ENCODE data around the gene SNCAIP.
"Not testable (repeated sequence)": the region's sequence is repeated elsewhere in the genome, so short reads cannot be mapped to it uniquely, and the experiment has no call there.

SNCAIP gene

DNA sequence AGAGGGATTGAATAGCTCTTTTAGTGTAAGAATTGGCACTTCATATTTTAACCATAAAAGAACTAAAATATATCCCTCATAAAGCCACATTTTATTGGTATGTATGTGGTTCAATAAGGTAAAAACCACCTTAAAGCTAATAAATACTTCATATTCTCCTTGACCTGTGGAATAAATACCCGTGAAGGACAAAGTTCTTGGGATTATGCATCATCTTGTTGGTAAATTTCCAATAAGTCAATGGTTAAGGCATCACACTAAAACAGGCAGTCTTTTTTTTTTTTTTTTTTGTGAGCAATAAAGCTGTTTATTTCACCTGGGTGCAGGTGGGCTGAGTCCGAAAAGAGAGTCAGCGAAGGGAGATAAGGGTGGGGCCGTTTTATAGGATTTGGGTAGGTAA, 161.9 kb downstream of the SNCAIP start:
- DNase-seq (ENCODE audit: insufficient read length) (no peak), FAIRE-seq (no peak)
- TF ChIP-seq TAF1 (IDR thresholded peaks at IDR 0.05; ENCODE audit: borderline replicate concordance, low read depth, low read length) (no peak), POLR2AphosphoS5 (IDR thresholded peaks at IDR 0.05; ENCODE audit: low read depth, low read length) (no peak), POLR2A (IDR thresholded peaks at IDR 0.05; ENCODE audit: low read depth, low read length) (no peak)

DNA sequence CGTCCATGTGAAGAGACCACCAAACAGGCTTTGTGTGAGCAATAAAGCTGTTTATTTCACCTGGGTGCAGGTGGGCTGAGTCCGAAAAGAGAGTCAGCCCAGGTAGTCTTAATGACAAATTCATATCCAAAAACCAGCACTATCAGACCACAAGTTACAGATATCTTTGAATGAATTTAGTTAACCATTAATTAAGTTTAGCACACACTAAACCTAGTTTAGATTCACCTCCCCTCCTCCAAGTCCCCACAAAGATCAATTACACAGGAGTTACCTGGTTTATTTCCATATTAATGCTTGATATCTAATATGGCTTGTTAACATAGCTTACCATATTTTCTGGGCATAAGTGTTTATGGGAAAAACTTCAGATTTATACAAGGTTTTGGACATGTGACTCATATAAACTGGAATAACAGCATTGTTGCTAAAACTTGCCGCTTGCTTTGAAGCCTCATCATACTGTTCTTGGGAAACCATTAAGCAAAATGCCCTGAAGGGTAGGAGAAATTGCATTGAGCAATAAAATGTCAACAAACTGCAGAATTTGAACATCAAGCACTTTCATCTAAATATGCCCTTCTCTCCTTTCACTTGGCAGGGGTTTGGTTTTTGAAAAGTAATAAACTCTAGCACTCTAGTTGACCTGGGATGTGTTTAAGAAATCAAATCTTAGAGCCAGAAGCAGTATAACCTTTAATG, 166.9 kb downstream of the SNCAIP start:
- FAIRE-seq: no peak
- no peak for DNase-seq (ENCODE audit: insufficient read length)

DNA sequence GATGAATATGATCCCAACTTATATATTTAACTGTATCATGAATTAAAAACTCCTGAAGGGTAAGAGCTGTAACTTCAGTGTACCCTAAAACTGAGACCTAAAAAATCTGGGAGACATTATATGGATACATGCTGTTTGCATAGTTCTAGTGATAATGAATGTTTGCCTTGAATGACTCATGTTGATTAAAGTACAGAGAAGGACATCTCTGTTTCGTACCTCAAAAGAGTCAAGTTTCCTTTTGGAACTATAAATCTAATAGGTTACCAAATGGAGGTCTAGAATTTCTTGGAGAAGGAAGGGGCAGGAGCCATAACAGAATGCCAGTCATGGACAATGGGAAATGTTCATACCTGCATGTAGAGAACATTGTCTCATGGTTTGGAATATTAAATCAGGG, 168.1 kb downstream of the SNCAIP start:
- no peak for TF ChIP-seq TAF1 (IDR thresholded peaks at IDR 0.05; ENCODE audit: borderline replicate concordance, low read depth, low read length)
- no peak for TF ChIP-seq POLR2AphosphoS5 (IDR thresholded peaks at IDR 0.05; ENCODE audit: low read depth, low read length)
- no peak for TF ChIP-seq POLR2A (IDR thresholded peaks at IDR 0.05; ENCODE audit: low read depth, low read length)
- no peak for FAIRE-seq
- DNase-seq (ENCODE audit: insufficient read length): no peak

More for the DNA sequence above, 166.9 kb downstream of the SNCAIP start:
- TF ChIP-seq TAF1 (IDR thresholded peaks at IDR 0.05; ENCODE audit: borderline replicate concordance, low read depth, low read length) (no peak), POLR2AphosphoS5 (IDR thresholded peaks at IDR 0.05; ENCODE audit: low read depth, low read length) (no peak), POLR2A (IDR thresholded peaks at IDR 0.05; ENCODE audit: low read depth, low read length) (no peak)

DNA sequence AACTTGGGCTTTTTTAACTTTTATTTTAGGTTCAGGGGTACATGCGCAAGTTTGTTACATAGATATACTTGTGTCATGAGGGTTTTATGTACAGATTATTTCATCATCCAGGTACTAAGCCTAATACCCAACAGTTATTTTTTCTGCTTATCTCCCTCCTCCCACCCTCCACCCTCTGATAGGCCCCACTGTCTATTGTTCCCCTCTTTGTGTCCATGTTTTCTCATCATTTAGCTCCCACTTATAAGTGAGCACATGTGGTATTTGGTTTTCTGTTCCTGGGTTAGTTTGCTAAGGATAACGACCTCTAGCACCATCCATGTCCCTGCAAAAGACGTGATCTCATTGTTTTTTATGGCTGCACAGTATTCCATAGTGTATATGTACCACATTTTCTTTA, 172.1 kb downstream of the SNCAIP start:
- FAIRE-seq: no peak
- no peak for DNase-seq (ENCODE audit: insufficient read length)
- TF ChIP-seq POLR2AphosphoS5 (IDR thresholded peaks at IDR 0.05; ENCODE audit: low read depth, low read length): no peak
- TF ChIP-seq TAF1 (IDR thresholded peaks at IDR 0.05; ENCODE audit: borderline replicate concordance, low read depth, low read length): no peak
- TF ChIP-seq POLR2A (IDR thresholded peaks at IDR 0.05; ENCODE audit: low read depth, low read length): no peak

DNA sequence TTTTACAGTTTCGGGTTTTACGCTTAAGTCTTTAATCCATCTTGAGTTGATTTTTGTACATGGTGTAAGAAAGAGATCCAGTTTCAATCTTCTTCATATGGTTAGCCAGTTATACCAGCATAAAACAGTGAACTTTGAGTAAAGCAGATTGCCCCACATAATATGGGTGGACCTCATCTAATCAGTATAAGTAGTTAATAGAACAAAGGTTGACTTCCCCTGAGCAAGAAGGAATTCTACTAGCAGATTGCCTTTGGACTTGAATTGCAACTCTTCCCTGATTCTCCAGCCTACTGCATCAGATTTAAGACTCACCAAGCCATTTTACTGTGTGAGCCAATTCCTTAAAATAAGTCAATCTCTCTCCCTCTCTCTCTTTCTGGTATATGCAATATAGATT, 173.2 kb downstream of the SNCAIP start:
- DNase-seq (ENCODE audit: insufficient read length) (no peak), FAIRE-seq (no peak)
- no peak for TF ChIP-seq POLR2AphosphoS5 (IDR thresholded peaks at IDR 0.05; ENCODE audit: low read depth, low read length)
- no peak for TF ChIP-seq POLR2A (IDR thresholded peaks at IDR 0.05; ENCODE audit: low read depth, low read length)
- TF ChIP-seq TAF1 (IDR thresholded peaks at IDR 0.05; ENCODE audit: borderline replicate concordance, low read depth, low read length): no peak

DNA sequence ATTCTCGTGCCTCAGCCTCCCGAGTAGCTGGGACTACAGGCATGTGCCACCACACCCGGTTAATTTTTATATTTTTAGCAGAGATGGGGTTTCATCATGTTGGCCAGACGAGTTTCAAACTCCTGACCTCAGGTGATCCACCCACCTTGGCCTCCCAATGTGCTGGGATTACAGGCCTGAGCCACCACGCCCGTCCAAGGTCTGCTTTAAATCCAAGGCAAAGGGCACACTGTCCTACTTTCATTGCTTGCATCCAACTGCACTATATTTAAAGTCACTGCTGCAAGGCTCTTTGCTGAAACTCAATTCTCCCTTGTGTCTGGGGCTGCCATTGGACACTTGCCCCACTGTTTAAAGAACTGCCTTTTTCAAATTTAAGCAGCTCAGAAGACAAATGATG, 174.6 kb downstream of the SNCAIP start:
- FAIRE-seq: not testable (repeated sequence)

DNA sequence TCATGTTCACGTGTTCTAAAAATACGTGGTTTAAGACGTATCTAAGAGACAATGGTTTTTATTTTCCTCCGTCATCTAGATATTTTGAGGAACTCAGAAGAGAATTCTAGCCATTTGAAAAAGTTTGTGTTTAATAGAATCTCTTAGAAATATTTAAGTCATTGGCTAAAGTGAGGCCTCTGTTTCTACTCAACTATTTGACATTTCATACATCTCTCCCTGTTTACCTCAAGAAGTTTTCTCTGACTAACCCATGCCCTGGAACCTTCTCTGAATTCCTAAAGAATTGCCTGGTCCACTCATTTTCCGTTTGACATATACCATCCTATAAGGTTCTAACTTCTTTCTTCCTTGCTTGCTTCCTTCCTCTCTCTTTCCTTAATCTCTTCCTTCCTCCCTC, 178.7 kb downstream of the SNCAIP start:
- TF ChIP-seq POLR2A (IDR thresholded peaks at IDR 0.05; ENCODE audit: low read depth, low read length): no peak
- TF ChIP-seq TAF1 (IDR thresholded peaks at IDR 0.05; ENCODE audit: borderline replicate concordance, low read depth, low read length): no peak
- TF ChIP-seq POLR2AphosphoS5 (IDR thresholded peaks at IDR 0.05; ENCODE audit: low read depth, low read length): no peak
- no peak for FAIRE-seq
- DNase-seq (ENCODE audit: insufficient read length): no peak

More for the DNA sequence above, 174.6 kb downstream of the SNCAIP start:
- DNase-seq (ENCODE audit: insufficient read length): not testable (repeated sequence)

DNA sequence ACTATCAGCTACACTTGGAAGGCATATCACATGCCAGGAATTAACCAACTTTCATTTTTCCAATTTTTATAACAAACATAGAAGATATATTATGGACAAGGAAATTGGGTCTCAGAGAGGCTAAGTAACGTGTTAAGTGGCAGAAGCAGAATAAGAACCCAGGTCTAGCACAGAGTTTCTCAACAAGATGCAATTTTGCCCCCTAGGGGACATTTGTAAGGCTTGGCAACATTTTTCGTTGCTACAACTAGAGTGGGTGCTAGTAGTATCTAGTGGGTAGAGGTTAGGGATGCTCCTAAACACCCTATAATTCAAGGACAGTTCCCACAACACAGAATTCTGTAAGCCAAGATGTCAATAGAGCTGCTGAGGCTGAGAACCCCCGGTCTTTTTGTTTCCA, 180.6 kb downstream of the SNCAIP start:
- TF ChIP-seq TAF1 (IDR thresholded peaks at IDR 0.05; ENCODE audit: borderline replicate concordance, low read depth, low read length): no peak
- TF ChIP-seq POLR2A (IDR thresholded peaks at IDR 0.05; ENCODE audit: low read depth, low read length): no peak
- TF ChIP-seq POLR2AphosphoS5 (IDR thresholded peaks at IDR 0.05; ENCODE audit: low read depth, low read length): no peak
- DNase-seq (ENCODE audit: insufficient read length) (no peak), FAIRE-seq (no peak)

DNA sequence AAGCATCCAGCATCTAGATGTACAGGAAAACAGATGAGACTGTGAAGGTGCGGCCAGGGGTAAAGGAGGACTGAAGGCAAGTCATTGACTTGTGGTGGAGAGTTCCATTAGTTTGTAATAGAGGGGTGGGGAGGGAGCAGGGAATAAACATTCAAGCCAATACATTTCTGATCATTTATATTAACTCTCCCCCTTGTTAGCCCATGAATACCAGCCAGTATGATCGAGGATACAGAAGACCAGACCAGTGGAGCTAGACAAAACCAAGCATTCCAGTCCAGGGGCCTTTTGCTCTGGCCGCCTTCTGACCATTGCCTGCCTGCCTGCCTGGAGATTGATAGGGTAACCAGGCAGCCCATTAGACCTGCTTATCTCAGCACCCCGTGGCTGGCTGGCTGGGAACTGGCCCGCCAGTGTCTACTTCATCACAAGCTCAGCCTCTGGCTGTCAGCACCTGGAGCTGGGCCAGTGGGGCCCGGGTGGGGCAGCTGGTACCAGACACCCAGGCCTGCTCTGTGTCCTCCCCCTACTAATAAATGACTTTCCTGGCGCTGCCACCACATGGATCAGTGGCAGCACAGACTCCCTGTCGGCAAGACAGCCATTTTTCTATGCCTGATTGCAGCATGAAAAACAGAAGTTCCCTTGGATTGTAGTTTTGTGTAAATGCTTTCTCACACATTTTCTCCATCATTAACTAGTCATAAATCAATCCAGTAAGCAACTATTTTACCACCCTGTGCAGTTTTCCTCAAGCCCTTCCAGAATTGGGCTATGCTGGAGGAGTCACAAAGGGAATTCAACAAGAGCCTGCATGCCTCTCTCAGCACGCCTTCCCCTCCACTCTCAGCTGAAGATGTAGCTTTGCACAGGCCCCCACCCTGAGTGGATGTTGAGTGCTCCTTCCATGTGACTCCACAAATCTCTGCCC, 181.3 kb downstream of the SNCAIP start:
- FAIRE-seq (no peak), DNase-seq (ENCODE audit: insufficient read length) (no peak)
- TF ChIP-seq POLR2AphosphoS5 (IDR thresholded peaks at IDR 0.05; ENCODE audit: low read depth, low read length) (no peak), POLR2A (IDR thresholded peaks at IDR 0.05; ENCODE audit: low read depth, low read length) (no peak), TAF1 (IDR thresholded peaks at IDR 0.05; ENCODE audit: borderline replicate concordance, low read depth, low read length) (no peak)

DNA sequence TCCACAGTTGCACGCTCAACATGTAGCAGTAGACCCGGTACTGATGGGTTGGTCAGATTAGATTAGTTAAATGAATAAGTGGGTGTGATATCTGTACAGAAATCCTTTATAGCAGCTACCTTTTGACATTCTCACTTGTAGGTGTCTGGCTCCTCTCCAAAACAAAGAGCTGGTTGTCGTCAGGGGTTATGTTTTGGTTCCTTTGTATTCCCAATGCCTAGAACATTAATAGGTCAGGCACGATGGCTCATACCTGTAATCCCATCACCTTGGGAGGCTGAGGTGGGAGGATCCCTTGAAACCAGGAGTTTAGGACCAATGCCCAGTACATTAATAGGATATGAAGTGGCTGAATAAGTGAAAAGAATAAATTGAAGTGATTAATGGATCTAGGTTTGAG, 182.1 kb downstream of the SNCAIP start:
- DNase-seq (ENCODE audit: insufficient read length) (no peak), FAIRE-seq (no peak)
- no peak for TF ChIP-seq TAF1 (IDR thresholded peaks at IDR 0.05; ENCODE audit: borderline replicate concordance, low read depth, low read length)
- TF ChIP-seq POLR2AphosphoS5 (IDR thresholded peaks at IDR 0.05; ENCODE audit: low read depth, low read length): no peak
- no peak for TF ChIP-seq POLR2A (IDR thresholded peaks at IDR 0.05; ENCODE audit: low read depth, low read length)

DNA sequence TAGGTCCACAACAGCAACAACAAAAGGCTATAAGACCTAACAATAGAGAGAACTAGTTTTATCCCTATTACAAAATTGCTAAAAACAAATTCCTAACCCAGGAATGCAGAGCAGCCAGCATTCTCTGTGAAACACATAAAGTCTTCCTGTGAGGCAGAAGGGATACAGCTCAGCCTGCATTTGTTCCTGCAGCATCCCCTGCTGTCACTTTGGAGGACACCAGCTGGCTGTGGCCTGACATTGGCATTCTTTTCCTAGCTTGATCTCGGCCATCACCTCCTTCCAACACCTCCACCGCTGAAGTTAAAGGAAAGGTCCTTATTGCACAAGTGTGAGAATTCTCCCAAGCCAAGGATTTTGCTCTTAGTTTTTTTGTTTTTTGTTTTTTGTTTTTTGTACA, 186.1 kb downstream of the SNCAIP start:
- no peak for TF ChIP-seq TAF1 (IDR thresholded peaks at IDR 0.05; ENCODE audit: borderline replicate concordance, low read depth, low read length)
- TF ChIP-seq POLR2A (IDR thresholded peaks at IDR 0.05; ENCODE audit: low read depth, low read length): no peak
- TF ChIP-seq POLR2AphosphoS5 (IDR thresholded peaks at IDR 0.05; ENCODE audit: low read depth, low read length): no peak
- FAIRE-seq (no peak), DNase-seq (ENCODE audit: insufficient read length) (no peak)

DNA sequence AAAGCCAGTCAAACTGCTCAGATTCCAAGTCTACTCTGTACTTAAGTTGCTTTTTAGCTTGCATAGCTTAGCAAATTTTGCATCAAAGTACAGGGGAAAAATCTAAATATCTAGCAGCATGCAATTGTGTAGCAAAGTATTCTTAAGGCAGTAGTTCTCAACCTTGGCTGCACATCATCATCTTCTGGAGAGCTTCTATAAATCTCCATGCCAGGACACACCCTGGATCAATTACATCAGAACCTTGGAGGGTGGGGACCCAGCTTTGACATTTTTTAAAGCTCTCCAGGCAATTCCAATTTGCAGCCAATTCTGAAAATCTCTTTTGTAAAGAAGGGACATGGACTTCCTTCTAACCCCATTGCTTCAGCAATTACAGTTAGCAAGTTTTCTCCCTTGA, 187.5 kb downstream of the SNCAIP start:
- no peak for DNase-seq (ENCODE audit: insufficient read length)
- FAIRE-seq: no peak
- TF ChIP-seq POLR2AphosphoS5 (IDR thresholded peaks at IDR 0.05; ENCODE audit: low read depth, low read length): no peak
- TF ChIP-seq TAF1 (IDR thresholded peaks at IDR 0.05; ENCODE audit: borderline replicate concordance, low read depth, low read length): no peak
- no peak for TF ChIP-seq POLR2A (IDR thresholded peaks at IDR 0.05; ENCODE audit: low read depth, low read length)

Data from GM12892 (cell line).